ENCODE measurements around the gene CACNA1F.

The CACNA1F gene

GRCh38 chrX:49205443-49205842 lies 27.7 kb downstream of the CACNA1F start:
- TF ChIP-seq CTCF (IDR thresholded peaks at IDR 0.05; ENCODE audit: control extremely low read depth, extremely low read depth, low read depth, missing control alignments), result no peak
- ChIA-PET CTCF (no interaction called here), POLR2A (no interaction called here)
- no peak for DNase-seq (ENCODE audit: extremely low spot score)

GRCh38 chrX:49204709-49205108 lies 28.4 kb downstream of the CACNA1F start:
- ChIA-PET CTCF (no interaction called here), POLR2A (no interaction called here)
- no peak for TF ChIP-seq CTCF (IDR thresholded peaks at IDR 0.05; ENCODE audit: control extremely low read depth, extremely low read depth, low read depth, missing control alignments)
- DNase-seq (ENCODE audit: extremely low spot score), result no peak

GRCh38 chrX:49204017-49204416 lies 29.1 kb downstream of the CACNA1F start:
- DNase-seq (ENCODE audit: extremely low spot score), result no peak
- POLR2A ChIA-PET, result no interaction called here
- CTCF ChIA-PET, result no interaction called here
- no peak for TF ChIP-seq CTCF (IDR thresholded peaks at IDR 0.05; ENCODE audit: control extremely low read depth, extremely low read depth, low read depth, missing control alignments)

GRCh38 chrX:49203536-49203935 lies 29.6 kb downstream of the CACNA1F start:
- ChIA-PET CTCF (interaction anchor here (2.3 kb wide), 1 partner anchor 11 kb away, joined by 11 read pairs; no protein-coding TSS in a partner anchor), POLR2A (no interaction called here)
- TF ChIP-seq CTCF (IDR thresholded peaks at IDR 0.05; ENCODE audit: control extremely low read depth, extremely low read depth, low read depth, missing control alignments), result no peak
- DNase-seq (ENCODE audit: extremely low spot score), result no peak

GRCh38 chrX:49202022-49202421 lies 31.1 kb downstream of the CACNA1F start:
- POLR2A ChIA-PET, result no interaction called here
- no peak for DNase-seq (ENCODE audit: extremely low spot score)
- TF ChIP-seq CTCF (IDR thresholded peaks at IDR 0.05; ENCODE audit: control extremely low read depth, extremely low read depth, low read depth, missing control alignments), result no peak
- CTCF ChIA-PET, result interaction anchor here (2.3 kb wide), 1 partner anchor 10 kb away, joined by 11 read pairs; no protein-coding TSS in a partner anchor

GRCh38 chrX:49199906-49200771 lies 33.0 kb downstream of the CACNA1F start, which contains the start of gene SYP:
TSS of gene SYP (minus strand) at chrX:49200193. CDS start at chrX:49200186, 7 bp downstream.
- peak; percentile 90 for DNase-seq (ENCODE audit: extremely low spot score)
- ChIA-PET CTCF (no interaction called here), POLR2A (no interaction called here)
- TF ChIP-seq CTCF (IDR thresholded peaks at IDR 0.05; ENCODE audit: control extremely low read depth, extremely low read depth, low read depth, missing control alignments), result no peak
